Measurements from ENCODE around the gene MAGEC3.

DNA sequence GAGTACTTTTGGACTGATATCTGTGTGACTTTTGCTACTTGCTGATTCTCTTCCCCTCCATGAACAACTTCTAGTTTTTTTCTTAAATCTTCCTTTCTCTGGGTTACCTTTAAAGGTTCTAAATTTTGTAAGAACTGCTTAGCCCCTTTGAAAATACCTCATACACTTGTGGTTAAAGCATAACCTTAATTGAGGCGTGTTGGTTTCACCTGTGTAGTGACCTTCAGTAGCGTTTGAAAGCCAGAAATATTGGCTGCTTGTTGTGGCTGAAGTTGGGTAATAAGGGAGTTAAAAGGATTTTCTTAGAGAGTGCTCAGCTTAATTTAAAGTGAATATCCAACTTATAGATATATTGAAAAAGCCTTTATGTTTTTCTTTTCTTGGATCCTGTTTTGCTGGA is 97.5 kb downstream of the MAGEC3 start:
- TF ChIP-seq, protein P1, sequence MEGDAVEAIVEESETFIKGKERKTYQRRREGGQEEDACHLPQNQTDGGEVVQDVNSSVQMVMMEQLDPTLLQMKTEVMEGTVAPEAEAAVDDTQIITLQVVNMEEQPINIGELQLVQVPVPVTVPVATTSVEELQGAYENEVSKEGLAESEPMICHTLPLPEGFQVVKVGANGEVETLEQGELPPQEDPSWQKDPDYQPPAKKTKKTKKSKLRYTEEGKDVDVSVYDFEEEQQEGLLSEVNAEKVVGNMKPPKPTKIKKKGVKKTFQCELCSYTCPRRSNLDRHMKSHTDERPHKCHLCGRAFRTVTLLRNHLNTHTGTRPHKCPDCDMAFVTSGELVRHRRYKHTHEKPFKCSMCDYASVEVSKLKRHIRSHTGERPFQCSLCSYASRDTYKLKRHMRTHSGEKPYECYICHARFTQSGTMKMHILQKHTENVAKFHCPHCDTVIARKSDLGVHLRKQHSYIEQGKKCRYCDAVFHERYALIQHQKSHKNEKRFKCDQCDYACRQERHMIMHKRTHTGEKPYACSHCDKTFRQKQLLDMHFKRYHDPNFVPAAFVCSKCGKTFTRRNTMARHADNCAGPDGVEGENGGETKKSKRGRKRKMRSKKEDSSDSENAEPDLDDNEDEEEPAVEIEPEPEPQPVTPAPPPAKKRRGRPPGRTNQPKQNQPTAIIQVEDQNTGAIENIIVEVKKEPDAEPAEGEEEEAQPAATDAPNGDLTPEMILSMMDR (optimal IDR thresholded peaks at IDR 0.05 in 1 of 3, IDR thresholded peaks at IDR 0.05 in 1 of 3, conservative IDR thresholded peaks at IDR 0.05 in 1 of 3; ENCODE audit: extremely low read depth in 1 of 3, insufficient read depth in 2 of 3, low read length in 3 of 3): no peak
- TF ChIP-seq EZH2 (IDR thresholded peaks at IDR 0.05; ENCODE audit: low read length): no peak

Measured in keratinocyte (primary cell).